ENCODE results near the gene DIS3L. TPM values are rescaled to one million over a fixed set of nuclear protein-coding genes. Genes with fewer than 3 reads are reported as not detected.
"Not testable (repeated sequence)": the region's sequence is repeated elsewhere in the genome, so short reads cannot be mapped to it uniquely, and the experiment has no call there.

The DIS3L gene
- 10.1 TPM for polyA plus RNA-seq (2013, experiment 1 of 2; ENCODE audit: insufficient read length)
- polyA plus RNA-seq (2013, experiment 2 of 2; ENCODE audit: insufficient read length) = 11.8 TPM

DNA sequence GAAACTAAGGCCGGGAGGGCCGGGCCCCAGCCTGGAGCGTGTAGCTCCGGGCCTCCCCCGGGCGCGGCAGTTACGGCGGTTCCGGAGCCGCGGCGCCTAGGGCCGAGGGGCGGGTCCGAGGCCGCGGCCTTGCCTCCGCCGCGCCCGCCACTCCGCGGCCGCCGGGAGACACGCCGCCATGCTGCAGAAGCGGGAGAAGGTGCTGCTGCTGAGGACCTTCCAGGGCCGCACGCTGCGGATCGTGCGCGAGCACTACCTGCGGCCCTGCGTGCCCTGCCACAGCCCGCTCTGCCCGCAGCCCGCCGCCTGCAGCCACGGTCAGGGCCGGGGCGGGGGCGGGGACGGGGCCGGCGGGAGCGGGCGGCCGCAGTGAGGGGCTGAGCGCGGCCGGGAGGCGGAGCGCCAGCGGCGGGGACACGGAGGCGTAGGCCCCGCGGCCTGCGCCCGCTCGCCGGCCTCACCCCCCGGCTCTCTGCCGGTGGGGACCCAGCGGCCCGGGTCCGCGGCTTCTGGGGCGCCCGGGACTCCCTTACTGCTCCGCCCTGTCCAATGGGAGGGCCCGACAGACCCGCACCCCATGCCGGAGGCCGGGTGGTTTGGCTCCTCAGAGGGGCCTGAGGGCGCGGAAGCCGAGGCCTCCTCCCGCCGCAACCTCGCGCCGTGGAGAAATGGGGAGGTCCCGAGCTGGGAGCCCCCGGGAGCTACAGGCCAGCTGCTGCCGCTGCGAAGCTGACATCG, at the start of gene DIS3L:
Gene DIS3L, plus strand, starts transcription at position 150 of the 738 bp plus-strand sequence. Its CDS starts 29 bp downstream, at position 179.
- peak; percentile 50 for DNase-seq

DNA sequence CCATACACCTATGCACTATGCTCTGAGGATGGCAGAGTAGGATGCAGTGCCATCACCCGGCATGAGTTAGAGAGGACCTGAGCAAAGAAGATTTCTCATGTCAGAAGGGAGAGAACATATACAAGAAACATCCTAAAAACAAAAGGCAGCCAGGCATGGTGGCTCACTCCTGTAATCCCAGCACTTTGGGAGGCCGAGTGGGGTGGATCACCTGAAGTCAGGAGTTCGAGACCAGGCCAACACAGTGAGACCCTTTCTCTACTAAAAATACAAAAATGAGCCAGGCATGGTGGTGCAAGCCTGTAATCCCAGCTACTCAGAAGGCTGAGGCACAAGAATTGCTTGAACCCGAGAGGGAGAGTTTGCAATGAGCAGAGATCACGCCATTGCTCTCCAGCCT, 47.5 kb upstream of the DIS3L start:
- not testable (repeated sequence) for DNase-seq

DNA sequence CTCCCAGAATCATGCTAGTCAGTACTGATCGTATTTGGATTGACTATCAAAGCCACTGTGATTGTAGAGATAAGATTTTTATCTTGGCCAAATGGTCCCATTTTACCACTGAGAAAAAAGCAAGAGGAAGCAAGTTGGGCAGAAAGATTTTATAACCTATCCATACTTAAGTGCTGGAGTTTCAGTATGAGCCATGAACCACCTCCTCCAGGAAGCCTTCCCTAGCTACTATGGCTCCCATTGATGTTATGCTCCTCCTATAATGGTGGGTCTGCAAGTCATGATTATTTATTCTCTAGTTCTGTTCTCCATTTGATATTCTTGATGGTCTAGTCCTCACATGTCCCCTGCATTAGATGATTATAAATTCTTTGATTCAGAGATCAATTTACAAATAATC, 46.4 kb upstream of the DIS3L start:
- no peak for DNase-seq

DNA sequence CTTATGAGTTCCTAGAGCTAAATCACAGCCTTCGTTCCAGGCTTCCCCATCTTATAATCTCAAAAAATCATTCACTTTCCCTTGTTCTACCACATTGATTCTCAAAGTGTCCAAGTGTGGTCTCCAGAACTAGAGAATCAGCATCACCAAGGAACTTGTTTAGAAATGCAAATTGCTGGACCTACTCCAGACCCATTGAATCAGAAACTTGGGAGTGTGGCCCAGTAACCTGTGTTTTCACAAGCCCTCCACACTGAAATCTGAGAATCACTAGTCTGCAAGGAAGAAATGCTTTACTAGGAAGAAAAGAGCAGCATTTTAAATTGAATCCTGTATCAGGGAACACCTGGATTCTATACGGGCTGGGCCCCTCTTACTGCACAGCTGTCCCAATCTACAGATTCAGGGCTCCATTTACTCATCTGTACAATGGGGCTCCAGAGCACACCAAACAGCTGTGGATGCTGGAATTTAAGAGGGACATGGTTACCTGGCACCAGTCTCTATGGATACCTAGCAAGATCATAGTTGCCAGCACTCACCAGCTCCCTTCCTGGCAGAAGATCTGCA, 43.7 kb upstream of the DIS3L start:
- DNase-seq = no peak

DNA sequence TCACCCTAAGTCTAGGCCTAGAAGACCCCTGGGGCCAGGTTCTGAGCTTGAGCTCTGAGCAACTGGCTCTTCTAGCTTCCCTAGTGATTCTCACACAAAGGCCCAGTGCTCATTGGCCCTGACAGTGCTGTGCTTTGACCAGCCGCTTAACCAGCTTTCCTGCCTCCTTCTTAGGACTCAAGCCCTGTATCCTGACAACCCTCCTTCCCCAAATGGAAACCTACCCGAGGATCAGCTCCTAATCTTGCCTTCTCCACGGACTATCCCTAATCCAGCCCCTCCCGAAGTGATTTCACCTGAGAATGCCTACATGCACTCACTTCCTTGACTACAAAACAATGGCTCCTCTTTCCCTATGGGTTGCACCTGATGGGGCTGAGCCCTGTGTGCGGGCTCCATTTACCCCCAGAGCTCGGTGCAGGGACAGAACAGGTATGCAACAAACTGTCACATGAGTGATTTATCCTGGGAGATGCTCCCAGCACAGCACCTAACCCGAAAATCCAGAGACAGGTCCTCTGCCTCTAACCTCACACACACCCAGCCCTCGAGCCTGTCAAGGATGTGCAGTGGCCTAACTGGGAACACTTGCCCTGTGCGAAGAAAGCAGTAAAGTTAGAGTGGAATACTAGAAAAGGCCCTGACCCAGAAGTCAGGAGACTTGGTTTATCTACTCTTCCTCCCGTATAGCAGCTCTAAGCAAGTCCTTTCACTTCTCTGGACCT, 42.1 kb upstream of the DIS3L start:
- DNase-seq = no peak

DNA sequence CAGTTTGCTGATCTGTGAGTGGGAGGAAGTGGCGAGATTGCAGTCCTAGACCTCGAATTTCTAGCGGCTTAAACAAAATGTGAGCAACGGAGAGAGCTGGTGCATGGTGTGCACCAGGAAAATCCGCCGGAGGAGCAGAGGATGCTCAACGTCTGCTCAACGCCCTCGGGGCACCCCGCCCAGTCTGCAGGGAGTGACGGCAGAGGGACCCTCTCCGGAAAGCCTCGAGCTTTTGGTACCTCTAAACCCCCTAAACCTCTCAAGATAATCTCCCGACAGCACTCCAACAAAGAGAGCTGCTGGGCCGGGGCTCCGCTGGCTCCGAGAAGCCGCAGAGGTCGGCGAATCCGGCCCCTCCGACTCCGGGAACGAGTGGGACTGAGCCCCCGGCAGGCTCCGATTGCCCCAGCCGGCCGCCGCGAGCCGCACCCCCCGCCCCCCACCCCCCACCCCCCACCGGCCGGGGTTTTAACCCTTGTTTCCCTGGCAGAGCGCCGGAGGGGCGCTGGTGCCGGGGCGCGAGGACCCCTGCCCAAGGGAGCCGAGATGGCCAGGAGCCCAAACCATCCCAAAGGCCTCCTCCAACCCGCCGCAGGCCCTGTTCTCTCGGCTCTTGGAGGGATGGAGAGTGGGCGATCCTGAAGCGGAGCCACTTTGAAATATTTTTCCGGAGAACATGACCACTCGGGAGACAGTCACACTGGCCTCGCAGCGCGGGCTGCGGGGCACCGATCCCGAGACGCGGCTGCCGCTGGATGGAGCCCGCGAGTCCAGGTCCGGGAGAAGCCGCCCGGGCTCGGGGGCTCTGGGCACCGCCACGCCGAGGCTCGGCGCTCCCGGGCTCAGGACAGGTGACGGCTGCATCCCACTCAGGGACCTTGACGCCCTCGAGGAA, 41.3 kb upstream of the DIS3L start:
- peak; percentile 44 for DNase-seq

DNA sequence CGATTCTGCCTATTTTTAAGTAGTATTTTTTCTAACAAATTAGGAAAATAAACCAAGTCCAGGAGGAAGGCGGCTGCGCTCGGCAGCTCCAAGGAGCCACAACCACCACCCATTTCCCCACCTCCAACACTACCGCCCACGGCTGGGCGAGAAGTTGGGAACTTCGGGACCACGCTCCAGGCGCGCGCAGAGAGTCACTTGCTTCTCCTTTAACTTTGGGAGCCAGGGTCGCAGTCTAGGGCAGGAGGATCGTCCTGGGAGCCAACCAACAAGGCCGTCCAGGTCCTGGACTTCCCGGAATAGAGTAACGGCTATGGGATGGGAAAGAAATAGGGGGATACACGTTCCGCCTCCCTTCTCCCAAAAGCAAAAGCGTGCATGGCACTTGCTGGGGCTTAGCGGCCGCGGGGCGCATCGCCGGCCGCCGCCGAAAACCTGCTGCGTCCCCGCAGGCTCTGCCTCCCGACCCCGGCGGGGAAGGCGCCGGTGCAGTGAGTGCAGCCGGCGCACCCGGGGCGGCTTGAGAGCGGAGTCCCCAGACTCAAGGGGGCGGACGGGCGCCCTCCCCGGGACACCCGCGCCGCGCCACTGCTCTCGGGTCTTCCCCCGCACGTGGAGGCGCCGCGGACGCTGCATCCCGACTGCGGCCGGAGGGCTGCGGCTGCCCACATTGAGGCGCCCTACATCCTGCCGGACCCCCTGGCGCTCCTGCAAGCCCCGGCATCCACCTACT, 40.5 kb upstream of the DIS3L start:
- DNase-seq = no peak

DNA sequence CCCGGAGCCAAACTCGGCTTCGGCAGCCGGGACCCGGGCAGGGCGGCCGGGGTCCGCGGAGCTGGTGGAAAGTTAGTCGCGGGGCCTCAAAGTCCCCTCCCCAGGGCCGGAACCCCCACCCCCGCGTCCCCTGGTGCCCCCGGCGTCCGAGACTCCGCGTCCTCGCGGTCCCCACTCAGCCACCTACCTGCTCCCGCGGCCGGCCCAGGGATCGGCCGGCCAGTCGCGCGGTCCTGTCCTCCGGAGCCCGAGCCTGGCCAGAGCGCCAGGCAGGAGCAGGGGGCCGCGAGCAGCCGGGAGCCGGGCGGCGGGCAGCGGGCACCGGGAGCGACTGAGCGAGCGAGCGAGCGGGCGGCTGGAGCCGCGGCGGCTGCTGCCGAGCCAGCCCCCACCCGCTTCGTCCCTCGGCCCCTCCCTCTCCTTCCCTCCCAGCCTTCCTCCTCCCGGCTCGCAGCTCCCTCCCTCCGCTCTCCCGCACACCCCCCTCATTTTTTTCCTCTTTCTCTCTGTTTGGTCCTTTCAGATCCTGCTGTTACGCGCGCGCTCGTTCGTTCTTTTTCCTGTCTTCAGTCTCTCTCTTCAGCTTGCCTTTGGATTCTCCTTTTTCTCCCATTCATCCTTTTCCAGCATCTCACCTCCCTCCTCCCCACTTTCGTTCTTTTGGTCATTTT, 39.8 kb upstream of the DIS3L start, which contains the start of gene MEGF11:
Gene MEGF11, minus strand, starts transcription at position 333 of the 671 bp plus-strand sequence. CDS start 125,347 bp downstream, outside the sequence.
- peak; percentile 33 for DNase-seq

DNA sequence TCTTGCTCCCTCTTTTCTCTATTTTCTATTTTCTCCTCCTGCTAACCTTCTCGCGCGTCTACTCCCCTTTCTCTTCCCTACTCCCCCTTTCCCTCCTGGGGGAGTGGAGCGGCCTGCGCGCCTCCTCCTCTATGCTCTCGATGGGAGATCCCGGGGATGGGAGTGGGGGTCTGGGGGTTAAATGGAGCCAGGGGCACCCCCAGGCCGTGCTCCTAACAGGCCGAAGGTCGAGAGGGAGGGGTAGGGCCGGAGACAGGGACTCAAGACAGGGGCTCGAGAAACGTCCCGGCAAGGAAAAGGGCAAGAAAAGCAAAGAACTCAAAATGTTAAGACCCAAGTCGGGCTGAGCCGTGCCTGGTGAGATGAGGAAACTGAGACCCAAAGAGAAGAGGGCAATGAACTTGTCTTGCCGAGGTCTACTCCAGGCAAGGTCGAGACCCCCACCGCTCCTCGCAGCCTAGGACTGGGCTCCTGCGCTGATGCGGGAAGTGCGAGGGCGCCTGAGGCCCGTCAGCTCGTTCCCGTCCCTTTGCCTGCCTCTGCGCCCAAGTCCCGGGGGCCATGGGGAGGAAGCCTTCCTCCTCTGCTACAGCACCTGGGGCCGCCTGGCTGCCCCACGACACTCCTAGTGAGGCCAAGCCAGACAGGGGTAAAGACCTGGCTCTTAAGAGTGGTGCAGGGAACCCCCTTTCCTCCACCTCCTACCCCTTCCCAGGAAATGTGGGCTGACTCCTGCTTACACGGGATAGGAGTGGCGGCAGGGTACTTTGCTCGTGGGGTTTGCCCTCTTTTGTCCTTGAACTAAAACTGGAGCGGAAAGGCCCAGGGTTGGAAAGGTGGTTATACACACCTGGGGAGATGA, 39.0 kb upstream of the DIS3L start:
- DNase-seq = no peak

DNA sequence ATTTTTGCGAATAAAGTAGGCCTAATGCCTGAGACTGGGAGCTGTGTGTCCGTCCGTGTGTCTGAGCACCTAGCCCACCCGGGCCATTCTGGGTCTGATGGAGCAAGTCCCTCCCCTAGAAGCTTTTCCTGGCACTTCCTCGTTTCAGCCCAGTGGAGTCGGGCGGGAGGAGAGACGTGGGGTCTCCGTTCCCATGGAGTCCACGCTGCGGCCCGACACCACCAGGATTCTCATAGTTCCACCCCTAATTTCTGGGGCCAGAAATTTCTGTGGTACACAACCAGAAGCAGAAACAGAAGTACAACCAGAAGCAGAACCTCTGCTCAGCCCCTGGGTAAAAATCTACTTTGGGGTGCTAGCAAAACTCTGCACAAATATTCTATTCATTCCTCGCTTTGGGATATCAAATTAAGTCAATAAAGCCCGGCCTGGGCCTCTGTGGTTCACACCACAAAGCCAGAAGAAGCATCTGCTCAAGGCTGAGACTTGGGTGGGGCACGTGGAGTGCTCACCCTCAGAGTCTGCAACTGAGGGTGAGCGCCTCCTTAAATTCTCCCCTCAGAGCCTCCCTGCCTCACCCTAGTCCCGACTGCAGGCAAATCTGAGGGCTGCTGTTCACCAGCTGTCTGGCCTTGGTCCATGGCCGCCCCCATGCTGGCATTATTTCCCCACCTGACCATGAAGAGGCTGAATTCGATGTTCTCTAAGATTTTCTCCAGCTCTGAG, 38.3 kb upstream of the DIS3L start:
- no peak for DNase-seq

DNA sequence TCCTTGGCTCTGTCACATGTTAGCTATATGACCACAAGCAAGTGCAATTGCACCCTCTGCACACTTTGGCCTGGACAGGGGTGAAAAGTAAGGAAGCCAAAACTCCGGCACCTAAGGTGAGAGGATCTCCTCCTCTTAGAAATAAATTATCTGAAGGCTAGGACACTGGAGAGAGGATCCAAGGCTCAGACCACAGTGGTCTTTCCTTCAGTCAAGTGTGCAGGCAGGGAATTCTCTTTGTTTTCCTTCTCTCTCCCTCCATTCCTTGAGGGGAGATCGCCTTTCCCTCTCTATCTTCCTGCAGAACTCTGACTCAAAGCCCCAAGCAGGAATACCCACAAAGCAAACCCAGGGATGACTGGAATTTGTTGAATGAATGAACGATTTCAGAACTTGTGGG, 36.7 kb upstream of the DIS3L start:
- no peak for DNase-seq

DNA sequence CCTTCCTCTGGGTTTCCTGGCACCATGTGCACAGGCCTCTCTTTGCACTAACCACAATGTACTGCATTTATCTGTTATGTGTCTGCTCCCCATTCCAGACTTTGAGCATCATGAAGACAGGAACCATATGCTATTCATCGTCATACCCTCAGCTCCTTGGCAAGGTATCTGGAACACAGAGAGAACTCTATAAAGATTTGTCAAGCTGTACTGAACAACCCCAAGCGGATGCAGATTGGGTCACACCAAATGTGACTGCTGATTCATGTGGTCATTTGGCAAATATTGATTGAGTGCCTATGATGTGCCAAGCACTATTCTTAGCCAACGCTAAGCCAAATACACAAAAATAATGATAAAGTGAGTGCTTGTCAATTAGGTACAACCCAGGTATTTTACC, 32.3 kb upstream of the DIS3L start:
- no peak for DNase-seq

DNA sequence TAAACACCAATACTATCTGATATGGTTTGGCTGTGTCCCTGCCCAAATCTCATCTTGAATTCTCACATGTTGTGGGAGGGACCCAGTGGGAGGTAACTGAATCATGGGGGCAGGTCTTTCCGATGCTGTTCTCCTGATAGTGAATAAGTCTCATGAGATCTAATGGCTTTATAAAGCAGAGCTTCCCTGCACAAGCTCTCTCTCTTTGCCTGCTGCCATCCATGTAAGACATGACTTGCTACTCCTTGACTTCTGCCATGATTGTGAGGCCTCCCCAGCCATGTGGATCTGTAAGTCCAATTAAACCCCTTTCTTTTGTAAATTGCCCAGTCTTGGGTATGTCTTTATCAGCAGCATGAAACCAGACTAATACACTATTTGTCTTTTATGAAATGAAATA, 30.5 kb upstream of the DIS3L start:
- DNase-seq = not testable (repeated sequence)

DNA sequence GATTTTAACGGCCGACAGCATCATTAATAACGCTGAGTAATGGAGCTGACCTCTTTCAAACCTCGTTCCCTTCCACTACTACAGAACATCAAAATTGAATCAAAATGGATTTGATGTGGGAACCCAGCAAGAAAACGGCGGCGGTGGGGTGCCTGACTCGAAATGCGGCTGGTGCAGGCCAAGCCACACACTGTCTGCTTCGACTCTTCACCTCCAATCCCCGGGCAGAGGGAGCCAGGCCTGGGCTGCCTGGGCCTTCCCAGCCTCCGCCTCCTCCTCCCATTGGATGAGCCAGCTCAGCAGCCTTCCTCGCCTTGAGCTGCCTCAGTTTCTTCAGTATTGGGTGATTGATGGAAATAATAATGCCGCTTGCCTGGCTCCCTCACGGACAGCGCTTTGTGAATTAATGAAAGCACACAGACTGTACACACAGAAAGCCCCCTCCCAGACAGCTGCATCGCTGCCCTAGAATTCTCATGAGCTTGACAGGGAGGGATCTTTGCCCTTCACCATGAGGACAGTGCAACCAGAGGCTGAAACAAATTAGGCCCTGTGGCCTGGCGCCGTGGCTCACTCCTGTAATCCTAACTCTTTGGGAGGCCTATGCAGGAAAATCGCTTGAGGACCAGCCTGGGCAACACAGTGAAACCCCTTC, 28.4 kb upstream of the DIS3L start:
- DNase-seq = no peak

DNA sequence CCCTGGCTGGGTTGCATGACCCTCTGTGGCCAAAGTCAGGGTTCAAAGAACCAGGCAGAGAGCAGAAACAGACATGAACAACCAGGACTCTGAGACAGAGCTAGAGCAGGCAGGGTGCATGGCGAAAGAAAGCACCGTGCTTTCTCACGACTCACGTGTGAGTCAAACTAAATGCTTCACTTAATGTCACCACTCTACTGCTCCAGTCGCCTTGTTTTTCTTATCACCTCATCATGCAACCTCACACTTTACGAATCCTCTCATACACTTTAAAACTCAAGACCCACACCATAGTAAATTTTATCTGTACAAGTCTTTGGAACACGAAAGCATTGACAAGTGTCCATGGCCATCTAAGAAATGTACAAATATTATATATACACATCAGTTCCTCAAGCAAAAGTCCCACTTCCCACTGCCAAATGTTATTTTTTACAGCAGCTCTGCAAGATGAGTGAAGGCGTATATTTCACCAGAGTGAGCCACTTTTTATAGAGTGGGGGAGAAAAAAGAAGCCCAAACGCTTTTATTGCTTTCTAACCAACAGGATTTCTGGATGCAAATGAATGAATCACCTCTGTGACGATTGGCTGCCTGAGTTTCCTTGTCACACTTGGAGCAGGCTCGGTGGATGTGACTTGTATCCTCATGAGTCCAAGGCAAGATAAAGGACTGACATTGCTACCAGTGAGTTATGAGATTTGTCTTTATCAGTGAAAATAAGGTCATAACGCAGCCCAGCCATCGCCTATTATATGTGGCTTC, 23.9 kb upstream of the DIS3L start:
- DNase-seq = peak; percentile 48

DNA sequence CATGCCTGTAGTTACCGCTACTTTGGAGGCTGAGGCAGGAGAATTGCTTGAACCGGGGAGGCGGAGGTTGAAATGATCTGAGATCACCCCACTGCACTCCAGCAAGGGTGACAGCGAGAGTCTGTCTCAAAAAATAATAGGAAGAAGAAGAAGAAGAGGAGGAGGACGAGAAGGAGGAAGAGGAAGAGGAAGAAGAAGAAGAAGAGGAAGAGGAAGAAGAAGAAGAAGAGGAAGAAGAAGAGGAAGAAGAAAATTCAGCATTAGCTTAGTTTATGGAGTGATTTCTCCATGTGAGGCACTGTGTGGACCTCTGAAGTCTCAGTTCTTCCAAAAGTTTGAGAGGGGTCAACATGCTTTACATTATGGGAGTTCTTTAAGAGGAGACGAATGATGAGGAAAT, 22.4 kb upstream of the DIS3L start:
- DNase-seq = no peak

DNA sequence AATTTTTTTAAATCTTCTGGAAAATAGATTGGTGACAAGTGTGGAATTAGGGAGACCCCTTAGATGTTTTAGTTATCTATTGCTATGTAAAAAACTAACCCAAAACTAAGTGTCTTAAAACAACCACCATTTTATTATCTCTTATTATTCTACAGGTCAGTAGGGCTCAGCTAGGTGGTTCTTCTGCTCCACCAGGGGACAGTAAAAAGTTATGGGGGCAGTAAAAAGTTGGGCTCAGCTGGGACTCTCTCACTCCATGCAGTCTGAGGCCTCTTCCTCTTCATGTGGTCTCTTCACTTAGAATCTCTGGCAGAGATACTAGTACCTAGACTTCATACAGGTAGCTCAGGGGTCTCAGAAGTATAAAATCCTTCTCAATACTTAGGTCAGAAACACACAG, 18.0 kb upstream of the DIS3L start:
- no peak for DNase-seq

DNA sequence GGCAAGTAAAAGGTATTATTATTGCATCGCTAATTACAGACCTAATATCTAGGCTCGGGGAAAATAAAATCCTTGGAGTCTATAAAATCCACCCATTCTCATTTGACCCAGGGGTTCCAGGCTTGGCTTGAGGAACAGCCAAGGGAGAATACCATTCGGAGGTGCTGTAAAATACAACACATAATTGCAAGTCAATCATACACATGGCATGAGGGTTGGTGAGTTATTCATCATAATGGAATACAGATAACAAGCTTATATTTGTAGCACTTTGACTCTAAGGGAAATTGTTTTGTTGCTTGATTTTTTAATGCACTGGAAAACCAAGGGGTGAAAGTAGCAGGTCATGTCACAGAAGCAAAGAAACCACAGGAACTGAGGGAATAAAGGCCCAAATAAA, 16.8 kb upstream of the DIS3L start:
- no peak for DNase-seq
